Ureter (tissue), 1 donor: ENCODE data around the gene ADA. TPM values are rescaled to one million over a fixed set of nuclear protein-coding genes. Genes with fewer than 3 reads are reported as not detected.
A peak's percentile ranks its signal among the peaks of the same experiment; 100 is the strongest.

Experiments
- DNase-seq: peaks from one replicate; pipeline ENCODE4 v3.0.0-alpha.2; 2020; ENCODE audit warnings: low spot score
- total RNA-seq: library from RNA; stranded (reverse); gene quantifications from one replicate; pipeline ENCODE4 v1.2.4, GENCODE V29; 2023
- donor health status: DM: yes; HTN: yes; CAD: no.

Gene ADA
- total RNA-seq, 1 donor from 2014 or later = 3.6 TPM

DNA sequence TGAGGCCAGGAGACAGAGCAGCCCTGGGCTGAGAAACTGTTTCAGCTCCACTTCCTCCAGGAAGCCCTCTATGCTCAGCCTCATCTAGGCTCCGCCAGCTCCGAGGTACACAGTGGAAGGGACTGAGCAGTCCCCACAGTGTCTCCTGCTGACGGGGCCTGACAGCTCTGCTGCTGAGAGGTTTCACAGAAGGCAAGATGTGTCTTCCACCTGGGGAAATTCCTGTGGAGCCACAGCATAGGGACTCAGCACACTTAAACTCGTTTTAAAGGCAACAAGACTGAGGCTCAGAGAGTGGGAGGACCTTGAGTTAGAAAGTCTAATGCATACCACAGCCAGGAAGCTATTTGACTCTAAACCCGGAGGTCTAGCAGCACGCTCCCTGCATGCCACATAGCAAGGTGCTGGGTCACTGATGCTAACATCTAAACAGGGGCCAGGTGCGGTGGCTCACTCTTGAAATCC is 6.8 kb downstream of the ADA start:
- DNase-seq = no peak

GRCh38 chr20:44644230-44644617 is 7.3 kb downstream of the ADA start:
- no peak for DNase-seq

GRCh38 chr20:44643596-44644229 is 7.8 kb downstream of the ADA start:
- peak; percentile 63 for DNase-seq

DNA sequence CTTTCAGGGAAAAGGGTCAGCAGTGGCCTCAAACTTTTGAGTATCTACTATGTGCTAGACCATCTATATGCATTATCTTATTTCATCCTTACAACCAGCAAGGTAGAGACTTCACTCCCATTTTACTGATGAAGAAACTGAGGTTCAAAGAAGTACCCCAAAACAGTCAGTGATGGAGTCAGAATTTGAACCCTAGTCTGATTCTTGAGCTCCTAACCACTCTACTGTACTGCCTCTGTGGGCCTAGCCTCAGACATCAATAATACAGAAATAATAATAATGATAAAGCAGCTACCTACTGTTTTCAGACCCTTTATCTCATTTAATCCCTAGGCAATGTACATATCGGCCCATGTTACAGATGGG is 8.4 kb downstream of the ADA start:
- no peak for DNase-seq

- peak; percentile 73 for DNase-seq
Measured at GRCh38 chr20:44642203-44643153, 9.0 kb downstream of the ADA start.

DNA sequence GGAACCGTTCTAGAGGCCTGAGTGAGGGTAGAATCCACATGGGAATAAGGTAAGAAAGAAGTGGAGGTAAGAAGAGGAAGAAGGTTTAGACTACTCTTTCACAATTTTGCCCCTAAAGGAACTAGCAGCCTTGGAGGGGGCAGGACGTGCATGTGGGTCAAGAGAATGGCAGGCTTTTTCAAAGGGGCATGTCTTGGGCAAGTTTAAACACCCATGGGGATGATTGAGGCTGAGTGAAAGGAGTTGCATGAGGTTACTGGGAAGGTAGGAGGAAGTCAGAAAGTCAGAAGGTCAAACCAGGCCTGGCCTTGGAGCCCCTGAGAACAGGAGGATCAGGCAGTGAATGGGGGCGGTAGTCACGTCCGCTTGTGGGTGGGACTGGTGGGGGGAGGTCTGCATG is 10.2 kb downstream of the ADA start:
- no peak for DNase-seq

DNA sequence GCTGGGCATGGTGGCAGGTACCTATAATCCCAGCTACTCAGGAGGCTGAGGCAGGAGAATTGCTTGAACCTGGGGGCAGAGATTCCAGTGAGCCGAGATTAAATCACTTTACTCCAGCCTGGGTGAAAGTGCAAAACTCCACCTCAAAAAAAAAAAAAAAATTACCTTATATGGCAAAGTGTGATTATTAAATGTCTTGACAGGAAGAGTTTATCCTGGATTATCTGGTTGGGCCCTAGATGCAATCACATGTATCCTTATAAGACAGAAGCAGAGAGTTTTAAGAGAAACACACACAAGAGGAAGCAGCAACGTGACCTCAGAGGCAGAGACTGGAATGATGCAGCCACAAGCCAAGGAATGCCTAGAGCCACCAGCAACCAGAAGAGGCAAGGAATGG is 11.0 kb downstream of the ADA start:
- no peak for DNase-seq

- no peak for DNase-seq
Measured at GRCh38 chr20:44637522-44638372, 13.8 kb downstream of the ADA start.

DNA sequence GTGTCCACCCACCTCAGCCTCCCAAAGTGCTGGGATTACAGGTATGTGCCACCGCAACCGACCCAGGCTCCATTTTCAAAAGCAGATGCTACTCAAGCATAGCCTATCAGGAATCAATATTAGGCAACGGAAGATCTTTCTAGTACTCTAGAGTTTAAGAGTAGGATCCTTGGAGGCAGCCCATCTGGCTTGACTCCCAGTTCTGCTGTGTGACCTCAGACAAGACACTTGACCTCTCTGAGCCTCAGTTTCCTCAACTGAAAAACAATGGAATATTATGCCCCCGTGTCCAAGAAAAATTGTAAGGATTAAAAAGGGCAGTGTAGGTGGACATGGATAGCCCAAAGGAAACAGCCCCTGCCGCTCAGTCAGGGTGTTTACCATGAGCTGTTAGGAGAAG is 14.5 kb downstream of the ADA start:
- no peak for DNase-seq

GRCh38 chr20:44635877-44636276 is 15.6 kb downstream of the ADA start:
- DNase-seq = no peak

GRCh38 chr20:44633872-44634600 is 17.5 kb downstream of the ADA start:
- no peak for DNase-seq

DNA sequence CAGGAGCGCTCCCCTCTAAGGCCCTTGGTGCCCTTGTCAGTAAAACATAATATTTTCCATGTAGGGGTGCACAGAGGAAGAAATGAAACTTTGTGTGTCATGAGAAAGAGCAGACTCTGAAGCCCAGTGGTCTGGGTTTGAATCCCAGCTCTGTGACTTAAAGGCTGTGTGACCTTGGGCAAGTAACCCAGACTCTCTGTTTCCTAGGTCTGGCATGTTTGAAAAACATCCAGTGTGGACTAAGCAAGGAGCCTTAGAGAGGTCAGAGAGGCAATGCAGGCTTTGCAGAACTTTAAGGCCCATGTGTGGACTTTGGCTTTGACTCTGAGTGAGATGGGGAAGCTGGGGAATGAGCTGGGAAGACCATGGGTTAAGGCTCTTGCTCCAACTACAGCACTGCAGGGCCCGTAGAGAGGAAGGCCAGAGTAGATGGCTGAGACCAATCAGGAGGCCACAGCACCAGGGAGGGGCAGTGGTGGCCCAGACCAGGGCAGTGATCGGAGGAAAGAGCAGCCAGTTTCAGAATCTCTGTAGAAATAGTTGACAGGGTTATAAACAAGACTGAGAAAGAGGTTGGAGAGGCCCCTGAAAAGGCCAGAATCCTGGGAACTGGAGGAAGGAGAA is 18.2 kb downstream of the ADA start:
- DNase-seq = no peak

DNA sequence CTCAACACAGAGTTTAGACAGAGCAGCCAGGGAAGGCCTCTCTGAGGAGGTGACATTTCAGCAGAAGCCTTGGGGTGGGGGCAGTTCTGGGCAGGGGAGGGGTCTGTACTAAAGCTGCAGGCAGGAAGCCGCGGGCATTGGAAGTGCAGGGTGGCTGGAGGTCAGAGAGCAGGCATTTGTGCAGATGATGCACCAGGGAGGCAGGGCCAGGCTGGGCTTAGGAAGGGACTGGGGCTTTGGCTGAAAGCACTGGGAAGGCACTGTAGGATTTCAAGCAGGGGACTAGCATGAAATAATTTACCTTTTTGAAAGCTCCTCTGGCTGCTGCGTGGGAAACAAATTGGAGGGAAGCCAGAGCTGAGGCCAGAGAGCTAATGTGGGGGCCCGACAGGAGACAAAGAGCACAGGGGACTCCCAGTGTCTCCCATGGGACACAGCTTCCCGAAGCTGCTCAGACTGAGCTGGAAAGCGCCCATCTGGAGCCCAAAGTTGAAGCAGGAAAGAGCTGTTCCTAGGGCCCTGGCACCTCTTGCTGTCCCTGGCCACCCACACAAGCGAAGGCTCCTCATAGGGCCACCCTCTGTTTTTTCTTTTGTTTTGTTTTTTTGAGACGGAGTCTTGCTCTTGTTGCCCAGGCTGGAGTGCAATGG is 19.3 kb downstream of the ADA start:
- DNase-seq = no peak

DNA sequence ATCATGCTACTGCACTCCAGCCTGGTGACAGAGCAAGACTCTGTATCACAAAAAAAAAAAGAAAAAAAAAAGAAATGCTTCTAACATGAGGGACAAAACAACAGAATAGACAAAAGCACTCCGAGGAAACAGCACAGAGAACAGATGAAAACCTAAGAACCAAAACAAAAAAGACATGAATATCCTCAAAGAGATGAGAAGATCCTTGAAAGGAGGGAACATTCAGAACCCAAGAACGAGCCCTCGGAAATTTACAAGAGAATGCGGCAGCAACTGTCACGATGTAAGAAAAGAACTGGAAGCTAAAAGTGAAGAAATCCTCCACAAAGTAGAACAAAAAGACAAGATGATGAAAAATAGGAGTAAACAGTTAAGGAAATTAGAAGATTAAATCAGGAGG is 21.2 kb downstream of the ADA start:
- DNase-seq = no peak

GRCh38 chr20:44629542-44629941 is 22.0 kb downstream of the ADA start:
- DNase-seq = no peak

- DNase-seq = no peak
Measured at GRCh38 chr20:44629017-44629385, 22.5 kb downstream of the ADA start.

GRCh38 chr20:44627364-44628010 is 24.0 kb downstream of the ADA start:
- no peak for DNase-seq

DNA sequence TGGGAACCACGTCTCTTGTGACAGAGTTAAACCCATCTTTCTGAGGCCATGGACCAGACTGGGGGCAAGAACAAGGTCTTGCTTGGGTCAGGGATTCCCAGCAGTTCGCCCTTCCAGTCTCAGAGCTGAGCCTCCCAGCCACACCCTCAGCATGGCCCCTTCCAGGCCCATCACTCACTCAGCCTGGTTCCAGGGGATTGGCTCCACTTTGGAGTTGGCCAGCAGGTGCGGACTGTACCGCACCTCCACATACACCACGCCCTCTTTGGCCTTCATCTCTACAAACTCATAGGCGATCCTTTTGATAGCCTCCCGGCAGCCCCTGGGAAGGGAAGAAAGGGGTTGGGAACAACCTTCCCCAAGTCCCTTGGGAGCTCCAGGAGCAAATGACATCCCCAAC is 25.2 kb downstream of the ADA start:
- no peak for DNase-seq

GRCh38 chr20:44625361-44625760 is 26.1 kb downstream of the ADA start:
- DNase-seq = no peak

DNA sequence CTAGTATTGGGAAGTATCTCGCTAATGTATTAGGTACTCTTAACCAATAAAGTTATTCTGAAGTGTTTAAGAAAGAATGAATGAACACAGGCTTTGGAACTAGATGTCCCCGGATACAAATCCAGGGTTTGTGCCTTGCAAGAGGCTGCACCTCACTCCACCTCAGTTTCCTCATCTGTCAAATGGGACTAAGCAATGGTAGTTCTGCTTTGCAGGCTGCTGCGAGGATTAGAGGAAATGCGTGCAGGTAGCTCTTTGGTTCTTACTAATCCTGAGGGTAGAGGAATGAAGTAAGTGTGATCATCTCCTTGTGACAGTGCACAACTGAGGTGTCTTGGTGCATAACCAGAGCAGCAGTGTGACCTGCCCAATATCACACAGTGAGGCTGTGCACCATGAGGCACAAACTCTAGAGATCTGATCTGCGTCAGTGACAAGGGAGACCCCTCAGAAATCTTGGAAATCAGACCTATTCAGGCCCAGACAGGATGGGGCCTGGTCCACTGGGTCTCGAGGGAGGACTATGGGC is 26.7 kb downstream of the ADA start:
- no peak for DNase-seq
